Pons (tissue), 1 donor: ENCODE results near the gene NUAK1.

Experiments used
- DNase-seq: peaks from one replicate; pipeline ENCODE4 v3.0.0-alpha.2; 2016; ENCODE audit warnings: low spot score

Gene NUAK1

GRCh38 chr12:106138633-106139421 is at the start of gene NUAK1:
Gene NUAK1, minus strand, starts transcription at chr12:106138954. Its CDS starts 301 bp downstream, at chr12:106138653.
- DNase-seq, result peak; percentile 85

- no peak for DNase-seq
Measured at GRCh38 chr12:106188256-106188655, 49.5 kb upstream of the NUAK1 start.

GRCh38 chr12:106187842-106188241 is 49.1 kb upstream of the NUAK1 start:
- DNase-seq, result no peak

- DNase-seq, result no peak
Measured at GRCh38 chr12:106187155-106187789, 48.5 kb upstream of the NUAK1 start.

- DNase-seq, result no peak
Measured at GRCh38 chr12:106183735-106184134, 45.0 kb upstream of the NUAK1 start.

- no peak for DNase-seq
Measured at GRCh38 chr12:106181401-106182114, 42.8 kb upstream of the NUAK1 start.

- DNase-seq, result no peak
Measured at GRCh38 chr12:106179086-106179485, 40.3 kb upstream of the NUAK1 start.

- no peak for DNase-seq
Measured at GRCh38 chr12:106178562-106178961, 39.8 kb upstream of the NUAK1 start.

GRCh38 chr12:106176560-106176959 is 37.8 kb upstream of the NUAK1 start:
- DNase-seq, result no peak

- DNase-seq, result no peak
Measured at GRCh38 chr12:106174876-106175275, 36.1 kb upstream of the NUAK1 start.

- no peak for DNase-seq
Measured at GRCh38 chr12:106173442-106173841, 34.7 kb upstream of the NUAK1 start.

GRCh38 chr12:106171117-106171750 is 32.5 kb upstream of the NUAK1 start:
- DNase-seq, result no peak

- no peak for DNase-seq
Measured at GRCh38 chr12:106170285-106170684, 31.5 kb upstream of the NUAK1 start.

GRCh38 chr12:106163712-106164111 is 25.0 kb upstream of the NUAK1 start:
- no peak for DNase-seq

- DNase-seq, result no peak
Measured at GRCh38 chr12:106161491-106161890, 22.7 kb upstream of the NUAK1 start.

GRCh38 chr12:106160915-106161314 is 22.2 kb upstream of the NUAK1 start:
- no peak for DNase-seq

GRCh38 chr12:106157802-106158201 is 19.0 kb upstream of the NUAK1 start:
- no peak for DNase-seq

GRCh38 chr12:106154751-106155273 is 16.1 kb upstream of the NUAK1 start:
- DNase-seq, result no peak

GRCh38 chr12:106152334-106152733 is 13.6 kb upstream of the NUAK1 start:
- no peak for DNase-seq

GRCh38 chr12:106150555-106150954 is 11.8 kb upstream of the NUAK1 start:
- no peak for DNase-seq

GRCh38 chr12:106149096-106149784 is 10.5 kb upstream of the NUAK1 start:
- peak; percentile 87 for DNase-seq

GRCh38 chr12:106147956-106148355 is 9.2 kb upstream of the NUAK1 start:
- peak; percentile 82 for DNase-seq
